ENCODE results near the gene TRIP12.
"Not testable (repeated sequence)": the region's sequence is repeated elsewhere in the genome, so short reads cannot be mapped to it uniquely, and the experiment has no call there.

TRIP12 gene

DNA sequence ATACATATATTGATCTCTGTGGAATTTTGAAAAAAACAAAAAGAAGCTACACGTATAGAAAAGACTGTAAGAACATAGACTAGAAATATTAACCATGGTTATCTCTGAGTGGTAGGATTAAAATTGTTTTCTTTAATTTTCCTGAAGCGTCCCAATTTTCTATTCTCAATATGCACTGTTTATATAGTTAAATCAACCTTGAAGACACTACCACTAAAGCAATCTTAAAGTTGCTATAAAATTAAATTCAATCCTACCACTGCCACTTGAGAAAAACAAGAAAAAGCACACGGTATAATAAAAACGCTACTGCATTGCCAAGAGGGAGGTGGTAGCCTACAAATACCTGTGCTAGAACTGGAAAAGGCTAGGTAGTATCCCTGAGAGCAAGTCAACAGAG lies 47.2 kb downstream of the TRIP12 start:
- DNase-seq (ENCODE audit: low read depth in 2 of 2), result no peak

DNA sequence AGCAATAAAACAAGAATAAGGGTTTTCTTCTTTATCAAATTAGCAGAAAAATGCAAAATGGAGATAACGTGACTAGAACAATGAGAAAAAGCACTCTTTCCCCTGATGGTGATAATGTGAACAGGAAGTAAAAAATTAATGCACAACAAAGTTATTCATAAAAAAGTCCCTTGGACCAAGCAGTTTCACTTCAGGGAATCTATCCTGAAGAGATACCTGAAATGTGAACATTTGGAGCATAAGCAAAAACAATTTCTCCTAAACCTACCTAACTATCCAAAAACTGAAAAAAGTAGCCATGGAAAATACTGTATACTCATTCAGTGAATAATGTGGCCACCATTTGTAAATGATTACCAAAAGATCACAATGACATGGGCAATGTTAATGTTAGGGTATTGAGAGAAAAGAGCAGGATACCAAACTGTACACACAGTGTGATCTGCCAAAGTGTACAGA lies 48.7 kb downstream of the TRIP12 start:
- DNase-seq (ENCODE audit: low read depth in 2 of 2), result no peak

DNA sequence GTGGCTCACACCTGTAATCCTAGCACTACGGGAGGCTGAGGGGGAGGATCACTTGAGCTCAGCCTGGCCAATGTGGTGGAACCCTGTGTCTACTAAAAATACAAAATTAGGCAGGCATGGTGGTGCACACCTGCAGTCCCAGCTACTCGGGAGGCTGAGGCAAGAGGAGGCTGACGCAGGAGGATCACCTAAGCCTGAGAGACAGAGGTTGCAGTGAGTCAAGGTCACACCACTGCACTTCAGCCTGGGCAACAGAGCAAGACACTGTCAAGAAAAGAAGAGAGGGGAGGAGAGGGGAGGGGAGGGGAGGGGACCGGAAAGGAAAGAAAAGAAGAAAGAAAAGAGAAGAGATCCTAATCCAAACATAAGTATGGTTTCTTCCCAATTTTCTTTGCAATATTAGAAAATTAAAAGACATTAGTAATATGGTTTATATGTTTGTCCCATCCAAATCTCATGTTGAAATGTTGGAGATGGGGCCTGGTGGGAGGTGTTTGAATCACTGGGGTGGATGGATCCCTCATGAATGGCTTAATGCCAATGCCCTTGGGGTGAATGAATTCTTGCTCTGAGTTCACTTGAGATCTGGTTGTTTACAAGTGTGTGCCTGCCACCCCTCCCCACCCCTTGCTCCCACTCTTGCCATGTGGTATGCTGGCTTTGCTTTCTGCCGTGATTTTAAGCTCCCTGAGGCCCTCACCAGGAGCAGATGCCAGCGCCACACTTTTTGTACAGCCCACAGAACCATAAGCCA lies 50.7 kb downstream of the TRIP12 start:
- DNase-seq (ENCODE audit: low read depth in 2 of 2), result no peak

DNA sequence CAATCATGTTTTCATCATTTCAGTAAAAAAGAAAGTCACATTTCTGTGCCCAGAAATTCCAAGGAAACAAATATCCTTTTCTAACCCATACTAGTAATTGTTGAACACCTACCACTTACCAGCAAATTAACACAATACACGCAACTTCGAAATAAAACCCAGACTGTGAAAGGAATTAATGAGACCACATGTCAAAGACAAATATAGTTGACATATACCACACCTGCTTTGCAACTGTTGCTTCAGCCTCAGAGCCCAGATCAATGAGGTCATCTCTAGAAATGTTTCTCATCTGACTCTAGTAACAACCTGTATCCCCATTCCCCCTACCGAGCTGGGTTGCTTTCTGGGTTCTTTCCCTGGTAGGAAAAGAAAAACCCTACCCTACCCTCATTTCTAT lies 52.6 kb downstream of the TRIP12 start:
- DNase-seq (ENCODE audit: low read depth in 2 of 2), result no peak

DNA sequence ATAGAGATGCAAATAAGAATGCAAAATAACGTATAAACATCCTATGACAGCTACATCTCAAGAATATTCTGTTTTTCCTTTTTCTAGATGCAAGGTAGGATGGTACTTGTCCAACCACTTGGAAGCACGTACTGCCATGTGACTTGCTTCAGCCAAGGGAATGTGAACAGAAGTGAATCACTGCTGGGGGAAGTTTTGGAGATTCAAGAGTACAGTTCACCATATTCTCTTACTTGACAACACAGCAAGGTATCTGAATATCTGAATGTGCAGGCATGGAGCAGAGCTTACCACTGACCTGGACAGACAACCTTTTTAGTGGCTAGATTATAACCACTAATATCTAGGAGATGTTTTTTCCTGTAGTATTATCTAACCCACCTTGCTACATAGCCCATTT lies 53.0 kb downstream of the TRIP12 start:
- no peak for DNase-seq (ENCODE audit: low read depth in 2 of 2)

DNA sequence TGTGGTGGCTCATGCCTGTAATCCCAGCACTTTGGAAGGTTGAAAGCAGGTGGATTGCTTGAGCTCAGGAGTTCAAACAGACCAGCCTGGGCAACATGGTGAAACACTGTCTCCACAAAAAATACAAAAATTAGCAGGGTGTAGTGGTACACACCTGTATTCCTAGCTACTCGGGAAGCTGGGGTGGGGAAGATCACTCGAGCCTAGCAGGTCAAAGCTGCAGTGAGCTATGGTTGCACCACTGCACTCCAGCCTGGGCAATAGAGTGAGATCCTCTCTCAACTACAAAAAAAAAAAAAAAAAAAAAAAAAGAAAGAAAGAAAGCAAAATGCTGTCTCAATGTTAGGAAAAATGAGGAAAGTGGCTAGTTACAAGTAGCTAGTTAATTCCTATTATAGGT lies 56.8 kb downstream of the TRIP12 start:
- DNase-seq (ENCODE audit: low read depth in 2 of 2), result no peak

DNA sequence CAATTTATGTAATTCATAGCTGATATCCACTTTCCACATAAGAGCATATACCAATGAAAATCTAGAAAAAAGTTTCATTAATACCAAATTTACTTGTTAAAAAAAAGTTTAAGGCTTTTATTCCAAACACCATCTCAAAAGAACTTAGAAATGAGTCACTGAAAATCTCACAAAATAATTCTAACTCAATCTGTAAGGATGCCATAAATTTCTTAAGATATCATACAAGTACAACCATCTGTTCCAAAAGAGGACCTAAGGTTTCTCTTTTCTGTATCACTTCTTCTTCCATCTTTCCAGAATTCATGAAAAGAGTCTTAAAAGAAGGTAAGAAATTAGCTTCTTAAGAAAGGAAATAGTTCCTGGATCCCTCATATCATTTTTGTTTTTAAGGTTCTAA lies 60.4 kb downstream of the TRIP12 start:
- DNase-seq (ENCODE audit: low read depth in 2 of 2), result no peak

DNA sequence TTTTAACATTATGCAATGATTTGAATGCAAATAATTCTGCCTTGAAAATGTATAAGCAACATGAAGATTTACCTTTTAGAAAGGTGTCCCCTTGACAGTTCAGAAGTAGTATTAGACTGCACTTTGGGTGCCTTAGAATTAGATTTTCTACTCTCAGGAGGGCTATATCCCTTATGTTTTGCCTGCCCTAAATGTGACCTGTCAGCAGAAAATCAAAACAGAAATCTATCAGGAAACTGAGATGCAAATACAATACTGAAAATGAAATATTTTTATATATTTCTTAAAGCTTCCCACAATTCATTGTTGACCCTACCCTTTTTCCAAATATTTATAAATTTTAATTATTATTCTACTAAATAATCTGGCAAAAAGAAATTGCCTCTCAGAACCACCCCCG lies 61.5 kb downstream of the TRIP12 start:
- DNase-seq (ENCODE audit: low read depth in 2 of 2), result no peak

DNA sequence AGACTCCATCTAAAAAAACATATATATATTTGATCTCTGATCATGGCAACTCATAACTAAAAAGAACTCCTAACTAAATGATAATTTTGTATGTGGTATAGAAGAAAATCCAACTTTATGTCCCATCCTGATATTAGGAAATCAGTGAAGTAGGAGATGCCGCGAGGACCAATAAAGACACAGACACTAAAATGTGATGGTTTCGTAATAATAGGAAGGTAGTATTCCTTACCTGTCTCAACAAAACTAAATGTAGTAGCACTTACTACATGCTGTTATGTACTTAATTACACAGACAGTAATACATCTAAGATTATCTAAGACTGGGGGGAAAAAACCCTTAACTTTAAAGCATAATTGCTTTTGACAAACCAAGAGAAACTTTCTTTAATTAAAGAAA lies 63.5 kb downstream of the TRIP12 start:
- DNase-seq (ENCODE audit: low read depth in 2 of 2), result no peak

DNA sequence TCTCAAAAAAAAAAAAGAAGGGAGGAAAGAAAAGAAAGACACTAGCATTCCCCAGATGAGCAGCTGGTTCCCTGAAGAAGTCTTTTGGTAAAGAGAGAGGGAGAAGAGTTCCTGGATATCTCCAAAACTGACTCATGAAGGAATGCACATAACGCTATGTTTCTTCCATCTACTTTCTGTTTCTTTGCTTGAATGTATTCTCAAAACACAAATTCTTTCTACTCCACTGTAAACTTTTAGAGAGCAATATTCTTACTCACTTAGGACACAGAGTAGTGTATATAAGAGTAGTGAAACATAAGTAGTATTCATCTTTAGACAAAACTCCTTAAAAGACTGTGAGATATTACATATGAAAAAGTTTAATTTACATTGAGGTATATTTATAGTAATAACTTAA lies 64.2 kb downstream of the TRIP12 start:
- no peak for DNase-seq (ENCODE audit: low read depth in 2 of 2)

DNA sequence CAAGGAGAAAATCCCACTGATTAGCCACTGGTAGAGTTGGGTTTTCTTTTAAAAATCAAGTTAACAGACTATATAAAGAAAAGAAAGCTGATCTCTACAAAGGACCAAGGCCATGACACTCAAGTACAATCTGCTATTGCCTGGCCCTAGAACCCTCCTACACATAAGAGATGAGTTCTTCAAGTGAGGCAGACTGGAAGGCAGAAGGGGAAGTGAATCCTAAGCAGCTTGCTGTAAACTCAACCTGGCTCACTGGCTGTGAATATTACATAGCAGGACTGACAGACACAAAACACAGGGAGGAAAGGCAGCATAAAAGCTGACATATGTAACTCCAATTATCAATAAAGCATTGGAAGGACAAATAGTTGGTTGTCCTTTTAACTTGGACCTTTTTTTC lies 65.4 kb downstream of the TRIP12 start:
- no peak for DNase-seq (ENCODE audit: low read depth in 2 of 2)

DNA sequence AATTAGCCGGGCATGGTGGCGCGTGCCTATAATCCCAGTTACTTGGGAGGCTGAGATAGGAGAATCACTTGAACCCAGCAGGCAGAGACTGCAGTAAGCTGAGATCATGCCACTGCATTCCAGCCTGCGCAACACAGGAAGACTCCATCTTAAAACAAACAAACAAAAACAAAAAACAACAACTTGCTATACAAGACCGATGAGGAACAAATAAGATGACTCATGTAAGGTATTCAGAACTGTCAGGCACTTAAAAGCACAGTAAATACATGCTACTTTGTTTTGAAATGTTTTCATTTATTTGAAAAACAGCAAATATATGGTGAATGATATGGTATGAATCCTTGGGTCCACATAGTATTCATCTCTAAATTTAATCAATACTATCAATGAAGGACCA lies 66.7 kb downstream of the TRIP12 start:
- DNase-seq (ENCODE audit: low read depth in 2 of 2), result no peak

DNA sequence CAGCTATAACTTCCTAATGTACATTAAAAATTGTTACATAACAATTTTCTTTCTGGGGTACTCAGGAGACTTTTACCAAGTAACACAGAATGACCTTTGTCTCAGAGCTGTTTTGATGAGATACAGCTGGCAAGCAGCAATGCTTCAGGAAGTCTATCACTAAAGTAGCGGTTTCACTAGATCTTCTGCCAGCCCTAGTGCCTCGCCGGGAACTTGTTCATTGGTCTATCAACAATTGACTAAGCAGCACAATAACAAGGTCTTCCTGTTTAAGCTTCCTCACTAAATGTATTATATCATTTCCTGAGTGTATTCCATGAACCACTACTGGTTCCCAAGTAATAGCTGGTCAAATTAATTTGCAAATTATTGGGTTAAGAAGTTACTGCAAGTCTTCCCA lies 69.2 kb downstream of the TRIP12 start:
- DNase-seq (ENCODE audit: low read depth in 2 of 2), result peak; percentile 14 to 15

DNA sequence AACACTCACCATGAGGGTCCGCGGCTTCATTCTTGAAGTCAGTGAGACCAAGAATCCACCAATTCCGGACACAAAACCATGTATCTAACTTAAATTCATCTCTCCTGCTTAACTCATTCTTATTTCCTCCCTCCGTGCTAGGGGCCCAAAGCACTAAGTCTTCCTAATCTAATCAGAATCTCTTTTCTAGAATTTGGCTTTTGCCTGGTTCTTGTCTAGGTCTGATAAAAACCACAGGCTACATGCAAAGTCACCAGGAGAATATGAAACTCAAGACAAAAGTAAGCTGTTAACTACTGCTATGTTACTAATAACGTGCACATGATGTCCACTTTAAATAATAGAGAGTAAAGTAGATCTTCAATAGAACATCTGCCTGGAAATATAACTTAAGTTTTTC lies 69.9 kb downstream of the TRIP12 start:
- DNase-seq (ENCODE audit: low read depth in 2 of 2), result no peak

DNA sequence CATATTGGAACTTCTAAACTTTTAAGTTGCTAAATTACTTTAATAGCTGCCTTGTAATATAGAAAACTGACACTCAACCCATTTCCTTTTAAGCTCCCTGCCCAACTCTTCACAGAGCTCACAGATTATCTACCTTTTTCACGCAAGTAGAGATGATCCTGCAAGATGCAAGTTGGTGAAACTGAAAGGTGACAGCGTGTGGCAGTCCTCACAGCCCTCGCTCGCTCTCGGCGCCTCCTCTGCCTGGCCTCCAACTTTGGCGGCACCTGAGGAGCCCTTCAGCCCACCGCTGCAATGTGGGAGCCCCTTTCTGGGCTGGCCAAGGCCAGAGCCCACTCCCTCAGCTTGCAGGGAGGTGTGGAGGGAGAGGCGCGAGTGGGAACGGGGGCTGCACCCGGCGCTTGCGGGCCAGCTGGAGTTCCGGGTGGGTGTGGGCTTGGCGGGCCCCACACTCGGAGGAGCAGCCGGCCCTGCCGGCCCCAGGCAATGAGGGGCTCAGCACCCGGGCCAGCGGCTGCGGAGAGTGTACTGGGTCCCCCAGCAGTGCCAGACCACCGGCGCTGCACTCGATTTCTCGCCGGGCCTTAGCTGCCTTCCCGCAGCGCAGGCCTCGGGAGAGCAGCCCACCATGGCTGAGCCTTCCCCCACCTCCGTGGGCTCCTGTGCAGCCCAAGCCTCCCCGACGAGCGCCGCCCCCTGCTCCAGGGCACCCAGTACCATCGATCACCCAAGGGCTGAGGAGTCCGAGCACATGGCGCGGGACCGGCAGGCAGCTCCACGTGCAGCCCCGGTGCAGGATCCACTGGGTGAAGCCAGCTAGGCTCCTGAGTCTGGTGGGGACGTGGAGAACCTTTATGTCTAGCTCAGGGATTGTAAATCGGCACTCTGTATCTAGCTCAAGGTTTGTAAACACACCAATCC lies 71.2 kb downstream of the TRIP12 start:
- not testable (repeated sequence) for DNase-seq (ENCODE audit: low read depth in 2 of 2)

DNA sequence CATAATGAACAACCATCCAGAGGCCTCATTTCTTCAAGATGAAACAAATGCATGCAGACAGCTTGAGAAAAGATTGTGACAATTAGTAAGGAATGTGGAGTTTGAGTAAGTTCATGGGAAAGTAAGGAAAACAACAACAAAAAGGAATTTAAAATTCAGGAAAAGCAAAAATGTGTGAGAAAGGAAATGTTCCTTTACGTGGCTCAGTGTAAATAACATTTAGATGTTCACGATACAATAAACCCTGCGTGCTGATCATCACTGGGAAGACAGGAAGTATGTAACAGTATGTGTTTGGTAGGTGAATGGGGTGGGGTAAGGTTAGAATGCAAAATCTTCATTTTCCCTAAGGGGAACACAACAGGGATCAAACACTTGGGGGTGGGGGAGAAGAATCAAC lies 72.7 kb downstream of the TRIP12 start:
- no peak for DNase-seq (ENCODE audit: low read depth in 2 of 2)

DNA sequence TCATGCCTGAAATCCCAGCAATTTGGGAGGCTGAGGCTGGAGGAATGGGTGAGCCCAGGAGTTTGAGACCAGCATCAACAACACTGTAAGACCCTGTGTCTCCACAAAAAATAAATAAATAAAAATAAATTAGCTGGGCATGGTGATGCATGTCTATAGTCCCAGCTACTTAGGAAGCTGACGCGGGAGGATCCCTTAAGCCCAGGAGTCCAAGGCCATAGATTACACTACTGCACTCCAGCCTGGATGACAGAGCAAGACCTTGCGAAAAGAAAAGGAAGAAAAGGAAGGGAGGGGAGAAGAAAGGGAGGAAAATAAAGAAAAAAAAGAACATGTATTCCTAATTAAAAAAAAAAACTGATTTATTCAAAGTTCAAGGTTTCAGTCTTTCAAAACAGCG lies 78.2 kb downstream of the TRIP12 start:
- no peak for DNase-seq (ENCODE audit: low read depth in 2 of 2)

DNA sequence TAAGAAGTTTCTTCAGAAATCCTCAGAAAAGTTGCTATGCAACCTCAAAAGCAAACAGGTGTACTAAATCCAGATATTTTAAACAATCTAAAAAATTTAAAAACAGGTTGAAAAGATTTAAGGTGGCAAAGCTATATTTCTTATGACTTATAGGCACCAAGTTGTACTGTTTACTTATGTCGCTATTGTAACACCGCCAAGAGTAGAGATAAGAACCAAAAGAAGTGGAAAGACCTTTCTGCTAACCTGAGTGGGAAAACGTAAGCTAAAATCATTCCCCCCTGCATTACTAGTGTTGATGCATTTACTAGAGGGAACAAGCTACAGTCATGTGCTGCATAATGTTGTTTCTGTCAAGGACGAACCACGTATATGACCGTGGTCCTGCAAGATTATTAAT lies 83.1 kb downstream of the TRIP12 start:
- no peak for DNase-seq (ENCODE audit: low read depth in 2 of 2)

DNA sequence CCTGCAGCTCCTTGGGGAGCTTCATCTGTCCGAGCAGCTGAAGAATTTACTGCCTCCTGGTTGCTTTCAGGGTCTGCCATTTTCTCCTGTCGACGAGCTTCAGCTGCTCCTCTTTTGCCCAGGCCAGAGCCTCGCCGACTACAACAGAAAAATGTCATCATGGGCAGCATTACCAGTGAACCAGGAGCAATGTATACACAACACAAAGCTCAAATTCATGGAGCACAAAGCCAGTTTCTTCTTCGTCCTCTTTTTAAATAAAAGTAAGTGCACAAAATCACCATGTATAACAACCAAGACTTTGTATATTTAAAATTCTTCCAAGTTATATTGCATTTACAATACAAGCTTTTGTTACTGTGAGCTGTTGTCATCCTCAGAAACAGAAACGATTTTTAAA lies 85.0 kb downstream of the TRIP12 start:
- no peak for DNase-seq (ENCODE audit: low read depth in 2 of 2)

DNA sequence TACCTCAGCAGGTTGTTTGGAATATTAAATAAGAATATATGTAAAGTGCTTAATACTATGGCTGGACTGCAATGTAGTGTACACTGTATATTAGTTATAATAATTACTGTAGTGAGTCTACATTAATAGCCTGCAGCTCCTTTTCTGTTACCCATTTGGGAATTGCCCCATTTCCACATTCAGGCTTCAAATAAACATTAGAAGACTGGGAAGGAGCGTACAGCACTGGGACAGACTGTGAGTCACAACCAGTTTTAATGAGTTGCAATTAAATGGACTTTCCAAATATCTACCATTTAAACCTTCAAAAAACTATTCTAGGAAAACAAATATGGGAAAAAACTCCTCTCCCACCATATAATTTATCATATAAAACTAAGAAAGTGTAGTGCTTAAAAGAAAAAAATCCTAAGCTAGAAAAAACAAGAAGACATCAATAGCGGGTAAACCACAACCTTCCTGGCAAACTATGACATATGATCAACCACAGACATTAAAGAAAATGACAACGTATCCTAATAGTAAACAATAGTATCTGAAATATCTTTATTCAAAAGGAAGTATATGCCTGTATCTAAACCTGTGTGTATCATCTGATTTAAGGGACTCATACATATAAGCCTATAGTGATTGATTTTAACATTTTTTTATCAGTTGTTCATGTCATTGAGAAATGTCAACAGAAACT lies 86.1 kb downstream of the TRIP12 start:
- no peak for DNase-seq (ENCODE audit: low read depth in 2 of 2)

DNA sequence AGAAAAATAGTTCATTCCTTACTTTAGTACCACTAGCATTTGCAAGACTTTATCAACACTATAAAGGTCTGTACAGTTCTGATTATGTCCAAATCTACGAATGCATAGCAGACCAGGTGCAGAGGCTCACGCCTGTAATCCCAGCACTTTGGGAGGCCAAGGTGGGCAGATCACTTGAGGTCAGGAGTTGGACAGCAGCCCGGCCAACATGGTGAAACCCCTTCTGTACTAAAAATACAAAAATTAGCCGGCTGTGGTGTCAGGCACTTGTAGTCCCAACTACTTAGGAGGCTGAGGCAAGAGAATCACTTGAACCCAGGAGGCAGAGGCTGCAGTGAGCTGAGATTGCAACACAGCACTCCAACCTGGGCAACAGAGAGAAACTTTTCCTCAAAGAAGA lies 87.4 kb downstream of the TRIP12 start:
- not testable (repeated sequence) for DNase-seq (ENCODE audit: low read depth in 2 of 2)

DNA sequence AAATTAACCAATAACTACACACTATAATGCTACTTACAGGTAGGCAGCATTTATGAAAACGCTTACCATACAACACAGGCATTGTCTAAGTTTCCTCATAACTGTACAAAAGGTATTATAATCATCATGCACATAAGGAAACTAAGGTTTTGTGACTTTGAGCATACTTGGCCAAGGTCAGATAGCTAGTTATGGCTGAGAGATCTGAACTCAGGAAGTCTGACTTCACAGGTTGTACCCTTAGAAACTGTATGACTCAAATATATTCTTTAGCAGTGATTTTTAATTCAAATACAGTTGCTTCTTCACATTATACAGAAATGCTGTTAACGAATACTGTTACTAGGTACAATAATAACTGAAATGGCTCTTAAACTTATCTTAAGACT lies 89.3 kb downstream of the TRIP12 start:
- DNase-seq (ENCODE audit: low read depth in 2 of 2), result no peak
